Astrocyte (in vitro differentiated cells and primary cell): ENCODE measurements around the gene SPEF1. TPM values are rescaled to one million over a fixed set of nuclear protein-coding genes. Genes with fewer than 3 reads are reported as not detected.

Experiments used
- DNase-seq: peaks from one replicate; pipeline ENCODE4 v3.0.0-alpha.2; 2010; ENCODE audit warnings: low read depth
- FAIRE-seq: peaks from 2 replicates; lab custom pipeline; 2011; peaks lifted over from hg19 to GRCh38; lab: Jason Lieb, UNC
- H2AFZ ChIP-seq: 2 replicates; pipeline ENCODE4 v1.6.0; 2012; ENCODE audit warnings: low read depth, low read length, inconsistent platforms
- H3K27ac ChIP-seq: 2 replicates; pipeline ENCODE4 v1.5.1; 2011; ENCODE audit warnings: low read depth, low read length, inconsistent platforms
- H3K27me3 ChIP-seq: 2 replicates; pipeline ENCODE4 v1.6.0; 2011; ENCODE audit warnings: low read length, inconsistent platforms; ENCODE audit not compliant: insufficient read depth
- H3K36me3 ChIP-seq: 2 replicates; pipeline ENCODE4 v1.5.1; 2011; ENCODE audit warnings: low read length, inconsistent platforms; ENCODE audit not compliant: insufficient read depth
- H3K4me1 ChIP-seq: 2 replicates; pipeline ENCODE4 v1.5.1; 2011; ENCODE audit warnings: low read length, inconsistent platforms; ENCODE audit not compliant: insufficient read depth
- H3K4me2 ChIP-seq: 2 replicates; pipeline ENCODE4 v1.6.0; 2012; ENCODE audit warnings: low read length, inconsistent platforms
- H3K4me3 ChIP-seq: 2 replicates; pipeline ENCODE4 v1.5.1; 2011; ENCODE audit warnings: low read depth, mild to moderate bottlenecking, low read length, inconsistent platforms; ENCODE audit not compliant: insufficient read depth
- H3K79me2 ChIP-seq: 2 replicates; pipeline ENCODE4 v1.6.0; 2012; ENCODE audit warnings: mild to moderate bottlenecking, low read length, inconsistent platforms; ENCODE audit not compliant: insufficient read depth
- H3K9ac ChIP-seq: 2 replicates; pipeline ENCODE4 v1.6.0; 2012; ENCODE audit warnings: mild to moderate bottlenecking, low read length, inconsistent platforms
- H3K9me3 ChIP-seq: 2 replicates; pipeline ENCODE4 v1.5.1; 2012; ENCODE audit warnings: low read depth, mild to moderate bottlenecking, low read length, inconsistent platforms; ENCODE audit not compliant: insufficient read depth
- H4K20me1 ChIP-seq: 2 replicates; pipeline ENCODE4 v1.6.0; 2012; ENCODE audit warnings: low read length, inconsistent platforms; ENCODE audit not compliant: insufficient read depth
- H3K27ac Mint-ChIP-seq: one replicate; pipeline ENCODE4 v1.8.0; 2021; ENCODE audit warnings: mild to moderate bottlenecking, mixed read lengths; ENCODE audit not compliant: unreplicated experiment
- H3K27me3 Mint-ChIP-seq: one replicate; pipeline ENCODE4 v1.8.0; 2021; ENCODE audit warnings: low read depth, mixed read lengths; ENCODE audit not compliant: unreplicated experiment
- H3K36me3 Mint-ChIP-seq: one replicate; pipeline ENCODE4 v1.8.0; 2021; ENCODE audit warnings: low read depth, mixed read lengths; ENCODE audit not compliant: unreplicated experiment
- H3K4me1 Mint-ChIP-seq: one replicate; pipeline ENCODE4 v1.8.0; 2021; ENCODE audit warnings: low read depth, mixed read lengths; ENCODE audit not compliant: unreplicated experiment
- H3K4me3 Mint-ChIP-seq: one replicate; pipeline ENCODE4 v1.8.0; 2021; ENCODE audit warnings: mild to moderate bottlenecking, moderate library complexity, mixed read lengths; ENCODE audit not compliant: unreplicated experiment
- H3K9me3 Mint-ChIP-seq: one replicate; pipeline ENCODE4 v1.8.0; 2021; ENCODE audit warnings: mild to moderate bottlenecking, mixed read lengths; ENCODE audit not compliant: unreplicated experiment
- EZH2 ChIP-seq: IDR thresholded peaks from 2 replicates; pipeline ENCODE4 v1.6.1; 2012; ENCODE audit warnings: mild to moderate bottlenecking, low read length, inconsistent platforms; ENCODE audit not compliant: insufficient read depth
- total RNA-seq: library from RNA; stranded (reverse); gene quantifications from 2 replicates; pipeline ENCODE4 v1.2.1, GENCODE V29; 2021
- TF ChIP-seq, protein P1 (sequence below): IDR thresholded peaks from 2 replicates; pipeline ENCODE4 v1.5.1; 2011; ENCODE audit warnings: low read depth, mild to moderate bottlenecking, inconsistent platforms, low read length, moderate library complexity; ENCODE audit not compliant: insufficient read depth

The SPEF1 gene
- total RNA-seq, 1 donor from 2014 or later, result 0.45 TPM

DNA sequence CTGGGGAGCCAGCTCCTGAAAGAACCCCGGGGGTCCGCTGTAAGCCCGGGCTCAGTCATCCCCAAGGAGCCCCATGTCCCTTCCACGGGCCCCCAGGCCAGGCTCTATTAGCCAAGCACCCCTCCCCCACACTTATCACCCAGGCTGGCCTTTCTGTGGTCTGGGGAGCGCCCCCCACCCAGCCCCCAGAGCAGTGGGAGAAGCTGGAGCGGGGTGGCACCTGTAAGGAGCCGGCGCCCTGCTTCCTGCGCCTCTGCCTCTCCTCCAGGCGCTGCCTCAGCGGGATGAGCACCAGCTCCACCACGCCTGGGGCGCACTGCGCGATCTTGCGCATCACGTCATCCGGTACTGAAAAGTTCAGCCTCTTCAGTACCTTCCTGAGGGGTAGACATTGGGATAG, 2.3 kb downstream of the SPEF1 start:
- Mint-ChIP-seq H3K36me3 (peaks cover 2% of the 10 kb centered on the region), H3K27ac (no peak overlapping the region), H3K9me3 (no peaks in the 10 kb centered on the region), H3K4me3 (no peak overlapping the region), H3K4me1 (peaks cover 9% of the 10 kb centered on the region), H3K27me3 (peaks cover 22% of the 10 kb centered on the region)
- H3K27ac ChIP-seq, result no peak overlapping the region
- H3K9me3 ChIP-seq, result no peaks in the 10 kb centered on the region
- TF ChIP-seq, protein P1, sequence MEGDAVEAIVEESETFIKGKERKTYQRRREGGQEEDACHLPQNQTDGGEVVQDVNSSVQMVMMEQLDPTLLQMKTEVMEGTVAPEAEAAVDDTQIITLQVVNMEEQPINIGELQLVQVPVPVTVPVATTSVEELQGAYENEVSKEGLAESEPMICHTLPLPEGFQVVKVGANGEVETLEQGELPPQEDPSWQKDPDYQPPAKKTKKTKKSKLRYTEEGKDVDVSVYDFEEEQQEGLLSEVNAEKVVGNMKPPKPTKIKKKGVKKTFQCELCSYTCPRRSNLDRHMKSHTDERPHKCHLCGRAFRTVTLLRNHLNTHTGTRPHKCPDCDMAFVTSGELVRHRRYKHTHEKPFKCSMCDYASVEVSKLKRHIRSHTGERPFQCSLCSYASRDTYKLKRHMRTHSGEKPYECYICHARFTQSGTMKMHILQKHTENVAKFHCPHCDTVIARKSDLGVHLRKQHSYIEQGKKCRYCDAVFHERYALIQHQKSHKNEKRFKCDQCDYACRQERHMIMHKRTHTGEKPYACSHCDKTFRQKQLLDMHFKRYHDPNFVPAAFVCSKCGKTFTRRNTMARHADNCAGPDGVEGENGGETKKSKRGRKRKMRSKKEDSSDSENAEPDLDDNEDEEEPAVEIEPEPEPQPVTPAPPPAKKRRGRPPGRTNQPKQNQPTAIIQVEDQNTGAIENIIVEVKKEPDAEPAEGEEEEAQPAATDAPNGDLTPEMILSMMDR, result no peak
- TF ChIP-seq EZH2, result no peak
- peaks cover 5% of the 10 kb centered on the region for H3K27me3 ChIP-seq
- no peaks in the 10 kb centered on the region for H3K4me1 ChIP-seq
- no peak overlapping the region for H2AFZ ChIP-seq
- H3K36me3 ChIP-seq, result no peaks in the 10 kb centered on the region
- DNase-seq (no peak), FAIRE-seq (no peak)
- H3K79me2 ChIP-seq, result peaks cover 12% of the 10 kb centered on the region
- peaks cover 26% of the 10 kb centered on the region for H4K20me1 ChIP-seq
- no peak overlapping the region for H3K4me2 ChIP-seq
- H3K9ac ChIP-seq, result no peak overlapping the region
- H3K4me3 ChIP-seq, result no peak overlapping the region

DNA sequence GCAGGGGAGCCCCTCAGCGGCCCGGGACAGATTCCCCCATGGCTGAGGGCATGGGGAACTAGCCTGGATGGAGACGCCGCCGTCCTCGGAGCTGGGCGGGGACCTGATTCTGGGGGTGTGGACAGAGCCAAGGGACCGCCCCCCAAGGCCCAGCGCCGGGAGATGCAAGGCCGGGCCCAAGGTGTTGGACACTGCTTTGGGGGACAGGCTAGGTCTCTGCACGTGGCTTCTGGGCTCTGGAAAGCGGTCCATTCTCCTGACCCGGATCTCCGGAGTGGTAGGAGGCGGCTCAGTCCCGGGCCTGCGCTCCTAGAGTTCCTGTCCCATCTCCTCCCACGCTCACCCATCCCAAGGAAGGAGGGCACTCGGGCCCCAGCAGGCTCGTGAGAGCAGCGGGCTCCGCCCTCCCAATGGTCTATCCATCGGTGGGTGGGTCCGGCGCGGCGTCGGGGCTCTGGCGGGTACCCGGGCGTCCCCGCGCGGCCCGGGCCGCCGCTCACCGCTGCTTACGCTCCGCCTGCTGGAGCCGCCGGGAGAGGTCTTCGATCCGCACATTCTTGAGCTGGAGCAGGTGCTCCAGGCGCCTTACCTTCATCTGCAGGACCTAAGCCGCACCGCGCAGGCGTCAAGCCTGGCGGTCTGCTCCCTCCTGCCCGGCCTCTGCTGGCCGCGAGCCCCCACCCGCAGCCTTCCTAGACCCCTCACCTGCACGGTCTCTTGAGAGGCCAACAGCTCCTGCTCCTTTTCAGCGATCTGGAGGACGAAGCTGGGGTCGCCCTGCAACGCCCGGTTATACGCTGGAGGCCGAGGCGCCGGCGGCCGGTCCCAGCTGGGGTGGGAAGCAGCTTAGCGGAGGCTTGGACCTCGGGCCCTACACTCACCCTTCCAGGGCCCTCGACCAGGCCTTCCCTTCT, 3.3 kb downstream of the SPEF1 start:
- H4K20me1 ChIP-seq, result peaks cover 16% of the 10 kb centered on the region
- Mint-ChIP-seq H3K4me3 (no peak overlapping the region), H3K9me3 (no peaks in the 10 kb centered on the region), H3K27me3 (peaks cover 22% of the 10 kb centered on the region), H3K27ac (no peak overlapping the region), H3K4me1 (peaks cover 9% of the 10 kb centered on the region), H3K36me3 (no peaks in the 10 kb centered on the region)
- peak overlapping the region; percentile 84 for H2AFZ ChIP-seq
- no peak overlapping the region for H3K27ac ChIP-seq
- H3K79me2 ChIP-seq, result peaks cover 3% of the 10 kb centered on the region
- peak overlapping the region; percentile 84 for H3K4me2 ChIP-seq
- TF ChIP-seq EZH2, result no peak
- no peaks in the 10 kb centered on the region for H3K9me3 ChIP-seq
- no peaks in the 10 kb centered on the region for H3K4me1 ChIP-seq
- peak overlapping the region; percentile 34 for H3K9ac ChIP-seq
- no peaks in the 10 kb centered on the region for H3K36me3 ChIP-seq
- FAIRE-seq, result no peak
- H3K4me3 ChIP-seq, result peak overlapping the region; percentile 43
- no peak for DNase-seq
- H3K27me3 ChIP-seq, result peaks cover 5% of the 10 kb centered on the region

DNA sequence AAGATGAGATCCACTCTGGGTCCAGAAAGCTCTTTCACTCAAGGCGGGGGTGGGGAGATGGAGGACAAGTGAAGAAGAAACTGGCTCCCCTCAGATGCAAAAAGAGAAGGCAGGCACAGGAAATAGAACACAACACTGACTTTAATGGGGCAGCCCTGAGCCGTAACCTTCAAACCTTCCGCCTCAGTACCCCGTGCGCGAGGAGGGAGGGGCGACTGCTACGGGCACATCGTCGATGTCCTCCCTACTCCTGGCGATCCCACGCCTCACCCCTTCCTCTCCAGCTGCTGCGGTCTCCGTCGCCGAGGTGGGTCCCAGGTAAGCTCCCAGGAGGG, 3.9 kb downstream of the SPEF1 start:
- H4K20me1 ChIP-seq, result peaks cover 10% of the 10 kb centered on the region
- H3K27me3 Mint-ChIP-seq, result peaks cover 22% of the 10 kb centered on the region
- no peaks in the 10 kb centered on the region for H3K9me3 ChIP-seq
- peaks cover 9% of the 10 kb centered on the region for H3K4me1 Mint-ChIP-seq
- DNase-seq (no peak), FAIRE-seq (no peak)
- H3K4me1 ChIP-seq, result no peaks in the 10 kb centered on the region
- peak overlapping the region; percentile 66 for H3K4me3 Mint-ChIP-seq
- peak overlapping the region; percentile 43 for H3K4me3 ChIP-seq
- H3K79me2 ChIP-seq, result no peaks in the 10 kb centered on the region
- no peak for TF ChIP-seq EZH2
- TF ChIP-seq, protein P1, result no peak
- peak overlapping the region; percentile 84 for H3K4me2 ChIP-seq
- H3K27ac Mint-ChIP-seq, result no peak overlapping the region
- H3K9ac ChIP-seq, result peak overlapping the region; percentile 34
- no peak overlapping the region for H3K27ac ChIP-seq
- peaks cover 5% of the 10 kb centered on the region for H3K27me3 ChIP-seq
- peak overlapping the region; percentile 84 for H2AFZ ChIP-seq
- H3K36me3 ChIP-seq, result no peaks in the 10 kb centered on the region
- H3K9me3 Mint-ChIP-seq, result no peaks in the 10 kb centered on the region
- H3K36me3 Mint-ChIP-seq, result no peaks in the 10 kb centered on the region
